ENCODE results near the gene MAEA.

DNA sequence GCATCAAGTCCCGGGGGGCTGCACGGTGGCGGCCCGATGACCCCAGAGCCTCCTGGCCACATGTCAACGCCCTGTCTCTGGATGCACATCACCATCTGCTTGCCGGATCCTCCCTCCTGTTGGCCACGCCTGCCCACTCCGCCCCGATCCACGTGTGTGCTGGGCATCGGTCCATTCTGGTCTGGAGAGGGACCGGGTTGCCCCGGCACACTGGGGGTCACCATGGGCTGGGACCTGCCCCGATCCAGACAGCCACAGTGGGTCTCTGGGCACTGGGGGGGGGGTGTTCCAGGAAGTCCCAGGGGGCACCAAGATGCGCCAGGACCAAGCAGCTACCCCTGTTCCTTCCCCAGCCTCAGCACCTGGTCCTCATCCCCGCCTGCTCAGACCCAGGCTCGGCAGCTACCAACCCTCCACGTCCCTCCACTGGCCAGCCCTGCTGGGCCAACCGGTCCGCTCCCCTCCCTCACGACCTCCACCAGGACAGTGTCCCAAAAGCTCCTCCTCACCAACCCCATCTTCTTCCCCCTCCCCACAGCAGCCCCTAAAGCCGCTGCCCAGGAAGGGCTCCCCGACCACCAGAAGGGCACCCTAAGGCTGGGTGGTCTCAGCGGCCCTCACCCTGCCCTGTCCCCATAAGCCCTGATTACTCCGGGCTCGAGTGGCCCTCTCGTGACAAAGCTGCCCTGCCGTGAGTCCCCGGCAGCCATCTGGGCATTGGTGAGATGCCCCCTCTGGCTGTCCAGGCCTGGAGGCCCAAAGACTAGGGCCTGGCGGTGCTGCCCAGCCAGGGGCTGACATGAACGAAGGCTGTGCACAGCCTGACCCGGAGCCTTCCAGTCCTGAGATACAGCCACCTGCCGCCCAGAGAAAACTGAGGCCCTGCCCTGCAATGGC, 45.4 kb upstream of the MAEA start:
- TF ChIP-seq, protein P1, sequence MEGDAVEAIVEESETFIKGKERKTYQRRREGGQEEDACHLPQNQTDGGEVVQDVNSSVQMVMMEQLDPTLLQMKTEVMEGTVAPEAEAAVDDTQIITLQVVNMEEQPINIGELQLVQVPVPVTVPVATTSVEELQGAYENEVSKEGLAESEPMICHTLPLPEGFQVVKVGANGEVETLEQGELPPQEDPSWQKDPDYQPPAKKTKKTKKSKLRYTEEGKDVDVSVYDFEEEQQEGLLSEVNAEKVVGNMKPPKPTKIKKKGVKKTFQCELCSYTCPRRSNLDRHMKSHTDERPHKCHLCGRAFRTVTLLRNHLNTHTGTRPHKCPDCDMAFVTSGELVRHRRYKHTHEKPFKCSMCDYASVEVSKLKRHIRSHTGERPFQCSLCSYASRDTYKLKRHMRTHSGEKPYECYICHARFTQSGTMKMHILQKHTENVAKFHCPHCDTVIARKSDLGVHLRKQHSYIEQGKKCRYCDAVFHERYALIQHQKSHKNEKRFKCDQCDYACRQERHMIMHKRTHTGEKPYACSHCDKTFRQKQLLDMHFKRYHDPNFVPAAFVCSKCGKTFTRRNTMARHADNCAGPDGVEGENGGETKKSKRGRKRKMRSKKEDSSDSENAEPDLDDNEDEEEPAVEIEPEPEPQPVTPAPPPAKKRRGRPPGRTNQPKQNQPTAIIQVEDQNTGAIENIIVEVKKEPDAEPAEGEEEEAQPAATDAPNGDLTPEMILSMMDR (IDR thresholded peaks at IDR 0.05), result no peak
- TF ChIP-seq POLR2A (IDR thresholded peaks at IDR 0.05), result no peak
- TF ChIP-seq EP300 (IDR thresholded peaks at IDR 0.05), result peak in 1 of 2 donors; percentile 1

Data from tibial nerve (tissue), 4 donors.